Skeletal muscle cell (primary cell): ENCODE data around the gene RBMS1.
"Not testable (repeated sequence)": the region's sequence is repeated elsewhere in the genome, so short reads cannot be mapped to it uniquely, and the experiment has no call there.

Source experiments
- DNase-seq: peaks from one replicate; pipeline ENCODE4 v3.0.0-alpha.2; 2010; ENCODE audit warnings: low read depth
- H3K4me3 ChIP-seq: 2 replicates; pipeline ENCODE4 v1.5.1; 2011; ENCODE audit warnings: low read depth, mild to moderate bottlenecking, control low read depth, low read length, moderate library complexity

The RBMS1 gene

GRCh38 chr2:160506371-160507045 is 12.9 kb upstream of the RBMS1 start:
- H3K4me3 ChIP-seq, result no peak overlapping the region
- DNase-seq, result no peak

GRCh38 chr2:160505256-160505655 is 11.6 kb upstream of the RBMS1 start:
- H3K4me3 ChIP-seq, result no peak overlapping the region
- no peak for DNase-seq

GRCh38 chr2:160502478-160502877 is 8.9 kb upstream of the RBMS1 start:
- no peak overlapping the region for H3K4me3 ChIP-seq

GRCh38 chr2:160501370-160501769 is 7.8 kb upstream of the RBMS1 start:
- H3K4me3 ChIP-seq, result no peak overlapping the region
- DNase-seq, result no peak

More at GRCh38 chr2:160502478-160502877, 8.9 kb upstream of the RBMS1 start:
- DNase-seq, result no peak

- DNase-seq, result no peak
- H3K4me3 ChIP-seq, result no peak overlapping the region
Observed at GRCh38 chr2:160499865-160500264, 6.3 kb upstream of the RBMS1 start.

DNA sequence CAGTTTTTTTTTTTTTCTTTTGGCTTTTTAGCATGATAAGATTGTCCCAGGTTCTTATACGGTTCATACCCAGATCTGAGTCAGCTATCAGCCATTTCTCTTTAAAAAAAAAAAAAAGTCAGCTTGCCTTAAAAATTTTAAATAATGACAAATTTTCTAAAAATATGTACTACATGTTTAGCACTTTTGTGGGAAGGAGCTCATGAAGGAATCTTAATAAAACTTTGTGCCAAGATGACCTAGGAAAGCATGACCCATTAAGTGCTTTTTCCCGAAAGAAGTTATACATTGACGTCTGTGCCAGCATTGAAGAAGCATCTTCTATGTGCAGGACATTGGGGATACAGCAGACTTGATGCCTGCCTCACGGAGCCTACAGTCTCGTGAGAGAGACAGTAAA is 4.5 kb upstream of the RBMS1 start:
- H3K4me3 ChIP-seq, result no peak overlapping the region
- no peak for DNase-seq

- no peak for DNase-seq
- peak overlapping the region; percentile 87 for H3K4me3 ChIP-seq
Observed at GRCh38 chr2:160494201-160494644, 616 bp upstream of the RBMS1 start.

DNA sequence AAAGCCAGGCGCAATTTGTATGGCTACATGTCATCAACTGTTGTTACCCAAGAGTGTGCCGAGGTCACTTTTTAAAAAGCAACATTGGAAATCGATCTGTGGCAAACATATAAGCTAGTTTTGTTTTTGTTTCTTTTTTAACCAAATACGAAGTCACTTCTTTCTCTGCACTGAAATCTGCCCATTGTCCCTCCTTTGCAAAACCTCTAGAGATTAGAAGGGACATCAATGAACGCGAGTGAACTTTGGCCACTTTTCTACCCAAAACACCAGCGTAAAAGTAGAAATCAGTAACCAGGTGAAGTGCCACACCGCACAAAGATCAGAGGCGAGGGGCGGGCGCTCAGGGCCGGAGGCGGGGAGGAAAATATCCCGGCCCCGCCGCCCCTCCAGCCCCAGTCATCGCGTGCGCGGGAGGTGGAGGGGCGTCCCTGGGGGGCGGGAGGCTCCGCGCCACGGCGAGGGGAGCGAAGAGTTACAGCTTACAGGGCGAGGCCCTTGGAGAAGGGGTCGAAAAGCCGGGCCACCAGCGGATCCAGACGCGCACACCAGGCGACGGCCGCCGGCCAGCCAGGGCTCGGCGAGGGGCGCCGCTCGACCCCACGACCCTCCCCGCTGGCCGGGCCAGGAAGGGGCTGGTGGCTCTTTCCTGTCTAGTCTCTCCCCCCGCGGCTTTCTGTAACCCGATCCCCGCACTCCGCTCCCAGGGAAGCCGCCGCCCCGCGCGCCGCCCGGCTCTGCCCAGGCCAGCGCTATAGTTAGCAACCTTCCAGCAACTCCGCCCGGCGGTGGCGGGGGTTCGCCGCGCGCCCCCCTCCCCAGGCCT is 993 bp downstream of the RBMS1 start:
- DNase-seq, result peak; percentile 38
- H3K4me3 ChIP-seq, result peak overlapping the region; percentile 87

DNA sequence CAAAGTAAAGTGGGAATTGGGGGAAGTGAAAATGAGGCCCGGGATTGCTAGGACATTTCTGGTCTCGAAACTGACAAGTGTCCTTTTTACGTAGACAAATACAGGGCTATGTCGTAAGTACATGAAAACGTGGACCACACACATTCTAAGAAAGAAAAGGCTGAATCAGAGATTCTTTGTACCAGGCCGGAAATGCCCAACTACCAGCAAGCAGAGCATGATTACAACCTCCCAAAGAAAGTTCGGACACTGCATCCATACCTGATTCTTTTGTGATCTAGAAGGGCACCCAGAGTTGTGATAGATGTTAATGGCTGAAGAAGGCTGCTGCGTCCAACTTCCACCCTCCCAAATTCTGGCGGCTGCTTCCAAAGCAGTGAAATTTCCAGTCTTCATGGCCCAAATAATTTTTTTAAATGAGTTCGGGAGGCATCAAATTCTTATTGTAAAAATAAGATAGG is 1.7 kb downstream of the RBMS1 start:
- DNase-seq, result peak; percentile 32
- H3K4me3 ChIP-seq, result peak overlapping the region; percentile 87

- peak overlapping the region; percentile 87 for H3K4me3 ChIP-seq
- DNase-seq, result no peak
Observed at GRCh38 chr2:160490733-160491685, 2.6 kb downstream of the RBMS1 start.

GRCh38 chr2:160489111-160489510 is 4.5 kb downstream of the RBMS1 start:
- DNase-seq, result no peak
- H3K4me3 ChIP-seq, result no peak overlapping the region

GRCh38 chr2:160488289-160488688 is 5.3 kb downstream of the RBMS1 start:
- not testable (repeated sequence) for DNase-seq, H3K4me3 ChIP-seq

DNA sequence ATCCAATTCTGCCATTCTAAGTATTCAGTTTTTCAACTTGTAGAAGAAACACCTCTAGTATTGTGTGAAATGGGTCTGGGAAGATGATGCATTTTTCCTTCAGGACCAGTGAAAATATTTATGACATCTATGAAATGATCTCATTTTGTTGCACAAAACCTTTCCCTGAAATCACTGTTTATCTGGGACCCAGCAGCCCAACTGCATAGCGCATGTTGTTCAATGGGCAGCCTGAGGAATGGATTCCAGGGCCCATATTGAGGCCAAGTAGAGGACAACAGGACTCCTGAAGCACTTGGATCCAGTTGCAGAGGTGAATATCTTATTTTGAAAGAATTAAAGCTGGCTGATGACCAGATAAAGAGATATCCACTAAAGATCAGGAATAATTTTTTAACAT is 7.3 kb downstream of the RBMS1 start:
- no peak for DNase-seq

DNA sequence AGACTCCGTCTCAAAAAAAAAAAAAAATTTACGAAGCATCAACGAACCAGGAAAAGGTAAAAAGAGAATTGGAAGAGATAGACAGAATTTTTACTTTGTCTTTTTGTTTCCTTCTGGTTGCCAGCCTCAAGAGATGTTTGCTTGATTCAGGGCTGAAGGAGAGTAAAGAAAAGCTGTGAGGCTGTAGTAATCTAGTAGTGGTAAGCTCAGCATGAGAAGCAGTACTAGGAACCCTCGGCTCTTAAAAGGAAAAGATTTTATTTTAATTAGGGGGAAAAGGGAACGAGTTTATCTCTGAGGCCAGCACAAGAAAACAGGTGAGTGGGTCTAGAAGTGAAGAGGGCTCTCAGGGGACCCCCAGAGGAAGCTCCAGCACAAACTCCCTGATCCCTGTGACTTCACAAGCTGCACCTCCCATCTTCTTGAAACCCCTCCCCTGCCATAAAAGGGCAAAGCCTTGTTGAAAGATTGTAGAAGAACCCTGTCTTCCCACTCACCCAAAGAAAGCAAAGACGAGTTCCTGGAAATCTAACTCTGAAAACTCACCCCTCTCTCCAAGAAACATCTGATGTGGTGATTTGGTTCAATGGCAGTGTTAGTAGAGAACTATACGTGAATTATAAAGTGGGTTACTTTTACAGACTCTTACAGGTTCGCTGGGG is 8.6 kb downstream of the RBMS1 start:
- no peak overlapping the region for H3K4me3 ChIP-seq
- DNase-seq, result no peak

More for the DNA sequence above, 7.3 kb downstream of the RBMS1 start:
- no peak overlapping the region for H3K4me3 ChIP-seq

- H3K4me3 ChIP-seq, result no peak overlapping the region
- DNase-seq, result no peak
Observed at GRCh38 chr2:160482673-160483072, 10.9 kb downstream of the RBMS1 start.

DNA sequence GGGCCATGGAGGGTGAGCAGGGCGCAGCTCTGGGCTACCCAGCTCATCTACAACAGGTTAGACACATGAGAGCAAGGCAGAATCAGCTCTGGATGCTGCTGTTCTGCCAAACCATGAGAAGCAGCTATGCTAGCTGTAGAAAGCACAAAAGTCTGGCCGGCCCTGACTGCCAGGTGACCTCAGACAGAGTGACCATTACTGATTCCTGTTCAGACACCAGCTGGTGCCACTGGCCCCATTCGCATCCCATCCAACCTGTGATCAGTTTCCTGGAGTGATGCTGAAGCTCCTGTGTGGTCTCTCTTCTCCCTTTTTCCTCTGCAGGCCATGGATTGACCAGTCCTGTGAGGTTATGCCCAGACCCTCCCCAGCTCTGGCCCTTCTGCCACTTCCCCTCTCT is 14.3 kb downstream of the RBMS1 start:
- no peak for DNase-seq
- no peak overlapping the region for H3K4me3 ChIP-seq

DNA sequence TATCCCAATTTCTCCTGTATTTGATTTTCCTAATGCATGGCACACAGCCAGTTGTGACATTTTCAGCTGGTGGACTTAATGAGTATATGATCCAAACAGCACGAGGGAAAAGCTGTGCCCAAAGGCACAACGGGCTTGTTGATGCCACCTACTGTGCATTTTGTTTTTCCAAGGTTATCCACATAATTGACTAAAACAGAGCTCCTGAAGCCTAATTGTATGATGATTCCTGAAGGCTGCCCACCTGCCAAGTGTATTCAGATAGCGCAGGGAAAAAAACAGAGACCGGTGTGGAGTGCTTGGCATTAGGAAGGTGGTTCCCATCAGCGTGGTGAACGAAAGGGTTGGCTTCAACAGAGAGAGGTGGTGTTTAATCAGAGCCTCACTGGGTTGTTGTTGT is 14.9 kb downstream of the RBMS1 start:
- no peak for DNase-seq

GRCh38 chr2:160477032-160477431 is 16.6 kb downstream of the RBMS1 start:
- H3K4me3 ChIP-seq, result no peak overlapping the region
- no peak for DNase-seq

More for the DNA sequence above, 14.9 kb downstream of the RBMS1 start:
- no peak overlapping the region for H3K4me3 ChIP-seq
